Amniotic epithelial cell (primary cell): Measurements from ENCODE around the gene ETS1.

ENCODE experiments used
- DNase-seq: peaks from one replicate; pipeline ENCODE4 v3.0.0-alpha.2; 2010; ENCODE audit warnings: low read depth

The ETS1 gene

DNA sequence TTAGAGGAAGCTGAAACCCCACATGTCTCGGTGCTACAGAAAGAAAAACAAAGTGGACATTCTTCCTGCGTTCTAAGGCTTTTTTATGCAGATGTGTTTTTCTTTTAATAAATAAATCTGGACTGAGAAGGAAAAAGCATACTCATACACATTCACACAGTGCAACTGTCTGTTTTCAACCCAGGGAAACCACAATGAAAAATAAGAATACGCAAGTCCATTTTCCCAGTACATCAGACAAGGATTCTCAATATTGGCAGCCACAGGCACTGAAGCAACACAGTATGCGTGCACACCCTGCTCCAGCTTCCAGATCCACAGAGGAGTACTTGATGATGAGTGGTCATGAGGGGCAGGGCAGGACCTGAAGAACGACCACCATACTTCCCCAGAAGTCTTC is 86.9 kb downstream of the ETS1 start:
- no peak for DNase-seq

GRCh38 chr11:128499613-128500253 is 87.6 kb downstream of the ETS1 start:
- DNase-seq, result no peak

DNA sequence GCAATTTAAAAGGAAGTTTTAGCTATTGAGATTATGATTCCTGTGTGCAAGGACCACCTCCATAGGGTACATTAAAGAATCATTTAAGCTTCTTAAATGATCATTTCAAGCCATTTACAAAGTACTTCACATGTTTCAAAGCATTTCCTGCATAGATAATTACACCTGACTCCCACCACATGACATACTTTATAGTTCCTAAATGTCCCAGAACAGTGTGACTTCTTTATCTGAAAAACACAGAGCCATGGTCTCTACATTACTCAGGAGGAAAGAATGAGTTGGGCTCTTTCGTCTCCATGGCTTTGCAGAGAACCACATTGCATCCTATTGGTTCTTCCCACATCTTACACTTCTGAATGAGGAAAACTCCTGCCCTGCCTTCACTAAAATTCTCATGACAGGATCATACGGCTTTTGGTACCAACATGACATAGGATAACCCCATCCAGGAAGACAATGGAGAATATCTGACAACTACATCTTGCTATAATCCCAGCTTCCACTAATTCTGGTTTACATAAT is 88.6 kb downstream of the ETS1 start:
- no peak for DNase-seq

DNA sequence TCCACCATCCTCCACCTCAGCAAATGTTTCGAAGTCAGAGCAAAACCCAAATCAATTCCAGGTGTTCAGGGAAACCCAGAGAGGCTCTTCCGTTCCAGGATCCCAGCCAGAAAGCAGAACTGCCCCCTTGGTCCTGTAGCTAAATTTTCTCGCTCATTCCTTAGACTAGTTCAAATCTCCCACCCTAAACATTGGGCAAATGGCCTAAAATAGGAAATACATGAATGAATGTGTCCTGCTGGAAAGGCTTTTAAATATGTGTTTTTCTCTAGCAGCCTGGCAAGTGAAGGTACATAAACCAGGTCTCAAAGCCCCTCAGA is 89.6 kb downstream of the ETS1 start:
- DNase-seq, result no peak

GRCh38 chr11:128497061-128497775 is 90.1 kb downstream of the ETS1 start:
- peak; percentile 93 for DNase-seq

GRCh38 chr11:128496692-128497060 is 90.7 kb downstream of the ETS1 start:
- DNase-seq, result no peak

DNA sequence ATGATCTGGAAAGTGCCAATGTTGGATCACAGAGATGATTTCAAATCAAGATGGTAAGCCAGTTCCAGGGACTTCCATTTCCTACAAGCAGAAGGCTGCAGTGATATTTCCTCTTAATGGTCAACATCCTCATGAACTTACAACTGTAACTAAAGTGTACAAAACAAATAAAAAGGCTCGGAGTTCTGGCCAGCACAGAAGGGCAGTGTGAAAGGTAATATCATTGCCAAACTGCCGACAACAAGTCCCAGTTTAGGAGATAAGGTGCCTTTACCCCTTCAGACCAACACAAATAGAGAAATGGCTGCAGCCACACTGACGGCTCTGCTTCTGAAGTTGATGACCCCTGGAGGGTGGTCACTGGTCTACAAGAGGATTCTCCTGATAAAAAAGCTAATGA is 91.1 kb downstream of the ETS1 start:
- DNase-seq, result no peak

- DNase-seq, result no peak
Observed at GRCh38 chr11:128494418-128495332, 92.7 kb downstream of the ETS1 start.

GRCh38 chr11:128493570-128493965 is 93.8 kb downstream of the ETS1 start:
- no peak for DNase-seq

DNA sequence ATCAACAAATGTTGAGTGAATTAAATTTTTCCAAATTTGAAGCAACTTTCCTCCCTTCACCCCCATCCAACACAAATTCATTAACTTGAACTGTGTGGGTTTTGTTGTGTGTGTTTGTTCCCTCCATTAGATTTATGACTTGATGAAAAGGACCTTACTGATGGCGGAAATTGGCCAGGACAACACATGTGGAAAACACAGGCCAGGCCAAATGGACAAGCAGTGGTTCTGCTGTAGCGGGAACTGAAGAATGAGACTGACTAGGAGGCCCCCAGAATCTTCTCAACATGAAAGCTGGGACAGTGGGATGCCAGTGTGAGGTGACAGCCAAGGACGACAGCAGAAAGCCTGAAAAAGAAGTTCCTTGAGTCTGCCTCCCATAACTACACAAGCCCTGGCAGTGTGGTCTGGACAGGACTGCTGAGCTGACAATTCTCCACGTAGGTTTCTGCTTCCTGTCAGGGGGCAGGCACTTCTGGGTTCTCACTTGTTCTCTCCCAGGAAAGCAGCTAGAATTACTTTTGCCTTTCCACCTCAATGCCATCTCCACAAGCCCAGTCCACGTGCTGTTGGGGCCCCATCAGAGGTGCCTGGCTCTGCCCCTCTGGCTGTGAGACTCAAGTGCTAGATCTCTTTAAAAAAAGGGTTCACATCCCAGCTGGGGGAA is 94.3 kb downstream of the ETS1 start:
- DNase-seq, result no peak

GRCh38 chr11:128492461-128492860 is 94.9 kb downstream of the ETS1 start:
- DNase-seq, result peak; percentile 80

- no peak for DNase-seq
Observed at GRCh38 chr11:128491195-128491936, 96.0 kb downstream of the ETS1 start.

GRCh38 chr11:128490092-128490491 is 97.3 kb downstream of the ETS1 start:
- no peak for DNase-seq

- peak; percentile 97 for DNase-seq
Observed at GRCh38 chr11:128488471-128488870, 98.9 kb downstream of the ETS1 start.

GRCh38 chr11:128487978-128488377 is 99.4 kb downstream of the ETS1 start:
- no peak for DNase-seq

DNA sequence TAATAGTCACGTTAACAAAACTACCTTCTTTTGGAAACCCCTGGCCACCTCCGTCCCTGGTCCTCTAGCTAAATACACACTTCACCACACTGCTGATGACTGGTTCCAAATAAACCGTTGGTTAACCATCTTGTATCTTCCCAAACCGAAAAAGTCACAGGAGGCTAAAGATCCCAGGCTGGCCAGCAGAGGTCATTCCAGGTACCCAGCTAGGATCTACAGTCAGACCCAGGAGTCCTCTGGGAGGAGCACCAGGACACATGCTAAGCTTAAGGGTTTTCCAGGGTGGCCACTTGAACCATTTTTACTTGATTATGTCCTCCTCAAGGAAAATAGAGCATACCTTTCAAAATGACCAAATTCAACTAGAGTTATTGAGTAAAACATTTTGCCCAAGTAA is 103.2 kb downstream of the ETS1 start:
- DNase-seq, result no peak

GRCh38 chr11:128483211-128483788 is 104.1 kb downstream of the ETS1 start:
- DNase-seq, result no peak

- DNase-seq, result peak; percentile 83
Observed at GRCh38 chr11:128482512-128483191, 104.7 kb downstream of the ETS1 start.

- DNase-seq, result peak; percentile 20
Observed at GRCh38 chr11:128482092-128482491, 105.3 kb downstream of the ETS1 start.

DNA sequence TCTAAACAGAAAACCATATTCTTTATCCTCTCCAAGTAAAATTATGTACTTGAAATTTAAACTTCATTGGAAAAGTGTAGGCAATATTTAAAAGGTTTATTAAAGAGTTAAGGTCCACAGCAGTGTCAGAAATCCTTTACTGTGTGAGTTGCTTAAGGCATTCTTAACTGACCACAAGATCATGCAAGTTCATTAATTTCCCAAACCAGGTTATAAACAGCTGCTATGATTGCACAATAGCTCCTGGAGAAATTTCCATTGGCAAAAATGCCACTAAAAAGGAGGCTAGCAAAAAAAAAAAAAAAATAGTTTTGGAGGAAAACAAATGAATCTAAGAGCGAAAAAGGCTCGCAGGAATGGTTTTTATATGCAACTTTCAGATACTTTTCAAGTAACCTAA is 106.2 kb downstream of the ETS1 start:
- peak; percentile 96 for DNase-seq

DNA sequence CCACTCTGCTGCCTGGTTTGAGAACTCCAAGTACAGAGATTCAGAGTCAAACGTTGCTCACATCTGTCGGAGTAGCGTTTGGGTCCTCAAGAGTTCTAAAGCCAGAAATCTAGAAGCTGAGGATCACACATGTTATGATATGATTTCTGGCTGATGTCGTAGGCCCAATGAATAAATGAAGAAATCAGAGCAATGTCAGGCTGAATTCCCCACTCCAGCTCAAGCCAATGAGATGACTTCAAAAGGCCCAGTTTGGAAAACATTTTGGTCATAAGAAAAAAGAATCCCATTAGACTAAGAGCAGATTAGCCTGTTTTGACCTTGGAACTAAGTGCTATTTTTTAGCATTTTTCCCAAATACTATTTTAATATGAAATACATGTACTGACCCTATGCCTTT is 106.7 kb downstream of the ETS1 start:
- no peak for DNase-seq
